Duodenal mucosa (tissue), 2 donors: Measurements from ENCODE around the gene REXO4.

ENCODE experiments used
- H3K27ac ChIP-seq: one replicate; pipeline ENCODE4 v1.7.0; 2013; ENCODE audit warnings: low read depth, low read length
- H3K27me3 ChIP-seq, 2 donors: one replicate each; pipeline ENCODE4 v1.7.0; 2013; ENCODE audit warnings: low read length in 2 of 2, control low read depth in 1 of 2; ENCODE audit not compliant: insufficient read depth in 2 of 2, control insufficient read depth in 1 of 2
- H3K36me3 ChIP-seq, 2 donors: one replicate each; pipeline ENCODE4 v1.7.0; 2013; ENCODE audit warnings: low read length in 2 of 2, control low read depth in 1 of 2; ENCODE audit not compliant: insufficient read depth in 2 of 2, control insufficient read depth in 1 of 2
- H3K4me1 ChIP-seq, 2 donors: one replicate each; pipeline ENCODE4 v1.7.0; 2013; ENCODE audit warnings: low read length in 2 of 2, control low read depth in 1 of 2; ENCODE audit not compliant: insufficient read depth in 2 of 2, control insufficient read depth in 1 of 2
- H3K4me3 ChIP-seq, 2 donors: one replicate each; pipeline ENCODE4 v1.7.0; 2013; ENCODE audit warnings: low read length in 2 of 2, low read depth in 1 of 2
- H3K9ac ChIP-seq, 2 donors: one replicate each; pipeline ENCODE4 v1.7.0; 2013; ENCODE audit warnings: low read length in 2 of 2, low read depth in 1 of 2
- H3K9me3 ChIP-seq, 2 donors: one replicate each; pipeline ENCODE4 v1.7.0; 2013; ENCODE audit warnings: low read length in 2 of 2, control low read depth in 1 of 2; ENCODE audit not compliant: control insufficient read depth in 1 of 2

Gene REXO4

GRCh38 chr9:133361507-133362092, 56.2 kb downstream of the REXO4 start:
- Histone ChIP-seq H3K36me3 (peaks cover 59 to 78% of the 10 kb centered on the region in 2 donors), H3K9me3 (no peaks in the 10 kb centered on the region), H3K27me3 (no peaks in the 10 kb centered on the region), H3K9ac (no peak overlapping the region), H3K27ac (no peak overlapping the region), H3K4me1 (peaks cover 46 to 59% of the 10 kb centered on the region in 2 donors), H3K4me3 (no peak overlapping the region)

- Histone ChIP-seq H3K27me3 (no peaks in the 10 kb centered on the region), H3K27ac (no peak overlapping the region), H3K9me3 (no peaks in the 10 kb centered on the region), H3K36me3 (peaks cover 51 to 68% of the 10 kb centered on the region in 2 donors), H3K4me3 (no peak overlapping the region), H3K9ac (peak overlapping the region in 1 of 2 donors; percentile 35), H3K4me1 (peaks cover 47 to 61% of the 10 kb centered on the region in 2 donors)
These were observed 57.1 kb downstream of the REXO4 start for GRCh38 chr9:133360400-133361393.

- H3K9ac ChIP-seq = peak overlapping the region in 1 of 2 donors; percentile 35
- H3K36me3 ChIP-seq = peaks cover 41 to 60% of the 10 kb centered on the region in 2 donors
- H3K27me3 ChIP-seq = no peaks in the 10 kb centered on the region
- no peaks in the 10 kb centered on the region for H3K9me3 ChIP-seq
- peaks cover 55 to 69% of the 10 kb centered on the region in 2 donors for H3K4me1 ChIP-seq
- no peak overlapping the region for H3K4me3 ChIP-seq
- no peak overlapping the region for H3K27ac ChIP-seq
These were observed 58.2 kb downstream of the REXO4 start for GRCh38 chr9:133359399-133360175.

GRCh38 chr9:133357656-133358055, 60.2 kb downstream of the REXO4 start:
- Histone ChIP-seq H3K27ac (no peak overlapping the region), H3K4me3 (peak overlapping the region; percentile 65 to 81), H3K36me3 (peaks cover 29 to 54% of the 10 kb centered on the region in 2 donors), H3K4me1 (peaks cover 48 to 62% of the 10 kb centered on the region in 2 donors), H3K9me3 (no peaks in the 10 kb centered on the region), H3K27me3 (no peaks in the 10 kb centered on the region), H3K9ac (peak overlapping the region in 1 of 2 donors; percentile 63)

GRCh38 chr9:133356391-133357091, 61.3 kb downstream of the REXO4 start, which contains the start of the genes SURF1 and SURF2:
SURF1 (minus strand) TSS chr9:133356487; CDS start chr9:133356453, 34 bp downstream.
SURF2 (plus strand) TSS chr9:133356550; CDS start chr9:133356593, 43 bp downstream.
- Histone ChIP-seq H3K36me3 (peaks cover 29 to 54% of the 10 kb centered on the region in 2 donors), H3K4me3 (peak within 1 kb of the TSS; percentile 91 to 92), H3K27me3 (no peaks in the 10 kb centered on the region), H3K9me3 (no peaks in the 10 kb centered on the region), H3K27ac (no peak within 1 kb of the TSS), H3K9ac (peak within 1 kb of the TSS; percentile 74 to 79), H3K4me1 (peaks cover 45 to 55% of the 10 kb centered on the region in 2 donors)
